Keratinocyte (primary cell): ENCODE results near the gene MET. TPM values are rescaled to one million over a fixed set of nuclear protein-coding genes. Genes with fewer than 3 reads are reported as not detected.

Source experiments
- DNase-seq: peaks from one replicate; pipeline ENCODE4 v3.0.0-alpha.2; 2011; ENCODE audit warnings: low read depth, missing footprints, low spot score
- FAIRE-seq: peaks from 2 replicates; lab custom pipeline; 2011; peaks lifted over from hg19 to GRCh38; lab: Jason Lieb, UNC
- H2AFZ ChIP-seq: 2 replicates; pipeline ENCODE4 v1.6.0; 2012; ENCODE audit warnings: low read length, control low read depth, inconsistent platforms; ENCODE audit not compliant: control insufficient read depth
- H3K27ac ChIP-seq: 2 replicates; pipeline ENCODE4 v1.5.1; 2011; ENCODE audit warnings: low read length; ENCODE audit not compliant: control insufficient read depth, insufficient read depth
- H3K27me3 ChIP-seq: 3 replicates; pipeline ENCODE4 v1.6.0; 2011; ENCODE audit warnings: low read length; ENCODE audit not compliant: control insufficient read depth, insufficient read depth; ENCODE audit errors: extremely low read depth
- H3K36me3 ChIP-seq, 2 experiments: 2 replicates in 1 of 2; 3 replicates in 1 of 2; pipeline ENCODE4 v1.5.1; 2011; ENCODE audit warnings: low read length in 2 of 2, mild to moderate bottlenecking in 1 of 2; ENCODE audit not compliant: control insufficient read depth in 2 of 2, insufficient read depth in 2 of 2; ENCODE audit errors: extremely low read depth in 1 of 2
- H3K4me1 ChIP-seq: 3 replicates; pipeline ENCODE4 v1.5.1; 2011; ENCODE audit warnings: low read length; ENCODE audit not compliant: control insufficient read depth, insufficient read depth; ENCODE audit errors: extremely low read depth
- H3K4me2 ChIP-seq: 3 replicates; pipeline ENCODE4 v1.6.0; 2011; ENCODE audit warnings: low read depth, low read length; ENCODE audit not compliant: control insufficient read depth, insufficient read depth; ENCODE audit errors: extremely low read depth
- H3K4me3 ChIP-seq, 3 experiments: fragments of 200-600 bp in 1 of 3; sonication (generic) in 1 of 3; 2 replicates in 2 of 3; 3 replicates in 1 of 3; pipeline ENCODE4 v1.5.1; 2011 to 2016; ENCODE audit warnings: low read length in 3 of 3, mild to moderate bottlenecking in 3 of 3, control low read depth in 2 of 3, inconsistent platforms in 1 of 3, low read depth in 1 of 3, mixed read lengths in 1 of 3, mixed run types in 1 of 3, moderate library complexity in 1 of 3; ENCODE audit not compliant: control insufficient read depth in 2 of 3, insufficient read depth in 2 of 3; ENCODE audit errors: extremely low read depth in 1 of 3
- H3K79me2 ChIP-seq: 2 replicates; pipeline ENCODE4 v1.6.0; 2012; ENCODE audit warnings: low read length; ENCODE audit not compliant: control insufficient read depth, insufficient read depth
- H3K9ac ChIP-seq: 3 replicates; pipeline ENCODE4 v1.6.0; 2011; ENCODE audit warnings: low read length; ENCODE audit not compliant: control insufficient read depth, insufficient read depth; ENCODE audit errors: extremely low read depth
- H3K9me1 ChIP-seq: 3 replicates; pipeline ENCODE4 v1.6.0; 2011; ENCODE audit warnings: low read length; ENCODE audit not compliant: control insufficient read depth, insufficient read depth; ENCODE audit errors: extremely low read depth
- H3K9me3 ChIP-seq: 2 replicates; pipeline ENCODE4 v1.5.1; 2012; ENCODE audit warnings: low read depth, low read length; ENCODE audit not compliant: control insufficient read depth
- H4K20me1 ChIP-seq: 3 replicates; pipeline ENCODE4 v1.6.0; 2011; ENCODE audit warnings: low read length; ENCODE audit not compliant: control insufficient read depth, insufficient read depth; ENCODE audit errors: extremely low read depth
- CTCF ChIP-seq, 3 experiments: IDR thresholded peaks in 1 of 3; conservative IDR thresholded peaks in 1 of 3; optimal IDR thresholded peaks in 1 of 3; 2 replicates in 2 of 3; 3 replicates in 1 of 3; pipeline versions ENCODE3 to v1.5.1; 2011; ENCODE audit warnings: low read length in 3 of 3, mild to moderate bottlenecking in 3 of 3, moderate library complexity in 2 of 3, control low read depth in 1 of 3, inconsistent platforms in 1 of 3; ENCODE audit not compliant: insufficient read depth in 2 of 3; ENCODE audit errors: extremely low read depth in 1 of 3
- EZH2 ChIP-seq: IDR thresholded peaks from one replicate; pipeline ENCODE4 v1.6.1; 2012; ENCODE audit warnings: inconsistent platforms, mild to moderate bottlenecking, low read length, moderate library complexity
- dilution Hi-C: fragments of 300-500 bp; cut with MboI; formaldehyde crosslinking; loops from one replicate; pipeline ENCODE4 v1.7.0; 2020; ENCODE audit warnings: low sequenced_read_pairs; ENCODE audit not compliant: extremely low pct_ligation_motif_present
- polyA plus RNA-seq, 5 experiments: library from polyadenylated mRNA; depleted of rRNA in 3 of 5; stranded (reverse) in 3 of 5; stranded (forward) in 1 of 5; unstranded in 1 of 5; fragments of >200 nt; gene quantifications; 1 replicate in 1 of 5; 2 replicates in 3 of 5; 3 replicates in 1 of 5; pipeline versions ENCODE4 v1.2.1 to v1.2.3, GENCODE V29; 2011 to 2012; ENCODE audit warnings: missing spikeins in 2 of 5, low read depth in 1 of 5, low replicate concordance in 1 of 5

The MET gene
- polyA plus RNA-seq, 1 donor (not counting 4 experiments of a cell fraction or from before 2014, with no cell fraction given) = 117 TPM

GRCh38 chr7:116793795-116794340 lies 121.9 kb downstream of the MET start:
- Histone ChIP-seq H2AFZ (no peak overlapping the region), H3K36me3 (peaks cover 16 to 45% of the 10 kb centered on the region in 2 experiments)

GRCh38 chr7:116796471-116796870 lies 124.5 kb downstream of the MET start:
- DNase-seq = no peak
- Histone ChIP-seq H2AFZ (no peak overlapping the region), H3K9me1 (no peaks in the 10 kb centered on the region), H3K4me1 (peaks cover 30% of the 10 kb centered on the region), H3K27ac (no peak overlapping the region), H3K4me3 (no peak overlapping the region), H3K4me2 (no peak overlapping the region), H3K9me3 (no peaks in the 10 kb centered on the region), H3K79me2 (no peaks in the 10 kb centered on the region), H3K9ac (no peak overlapping the region), H4K20me1 (peaks cover 3% of the 10 kb centered on the region), H3K27me3 (no peaks in the 10 kb centered on the region), H3K36me3 (peaks cover 13 to 45% of the 10 kb centered on the region in 2 experiments)
- dilution Hi-C loops = no loop called here
- FAIRE-seq = no peak
- TF ChIP-seq EZH2 = no peak
- TF ChIP-seq CTCF (optimal IDR thresholded peaks at IDR 0.05 in 1 of 3, IDR thresholded peaks at IDR 0.05 in 1 of 3, conservative IDR thresholded peaks at IDR 0.05 in 1 of 3; ENCODE audit: extremely low read depth in 1 of 3, insufficient read depth in 2 of 3, low read length in 3 of 3) = no peak

More at GRCh38 chr7:116793795-116794340, 121.9 kb downstream of the MET start:
- no peak overlapping the region for H3K9ac ChIP-seq
- H3K4me2 ChIP-seq = no peak overlapping the region
- no peak overlapping the region for H3K4me3 ChIP-seq
- DNase-seq (no peak), FAIRE-seq (no peak)
- H3K9me3 ChIP-seq = no peaks in the 10 kb centered on the region
- dilution Hi-C loops = no loop called here
- no peaks in the 10 kb centered on the region for H3K27me3 ChIP-seq
- H3K27ac ChIP-seq = no peak overlapping the region
- H3K9me1 ChIP-seq = no peaks in the 10 kb centered on the region
- peaks cover 3% of the 10 kb centered on the region for H4K20me1 ChIP-seq
- no peaks in the 10 kb centered on the region for H3K79me2 ChIP-seq
- no peak for TF ChIP-seq CTCF (optimal IDR thresholded peaks at IDR 0.05 in 1 of 3, IDR thresholded peaks at IDR 0.05 in 1 of 3, conservative IDR thresholded peaks at IDR 0.05 in 1 of 3; ENCODE audit: extremely low read depth in 1 of 3, insufficient read depth in 2 of 3, low read length in 3 of 3)
- no peak for TF ChIP-seq EZH2
- H3K4me1 ChIP-seq = peaks cover 16% of the 10 kb centered on the region
